ENCODE measurements around the gene TIAM1. TPM values are rescaled to one million over a fixed set of nuclear protein-coding genes. Genes with fewer than 3 reads are reported as not detected.

TIAM1 gene
- total RNA-seq, 1 experiment from 2014 or later, result 28.7 TPM

DNA sequence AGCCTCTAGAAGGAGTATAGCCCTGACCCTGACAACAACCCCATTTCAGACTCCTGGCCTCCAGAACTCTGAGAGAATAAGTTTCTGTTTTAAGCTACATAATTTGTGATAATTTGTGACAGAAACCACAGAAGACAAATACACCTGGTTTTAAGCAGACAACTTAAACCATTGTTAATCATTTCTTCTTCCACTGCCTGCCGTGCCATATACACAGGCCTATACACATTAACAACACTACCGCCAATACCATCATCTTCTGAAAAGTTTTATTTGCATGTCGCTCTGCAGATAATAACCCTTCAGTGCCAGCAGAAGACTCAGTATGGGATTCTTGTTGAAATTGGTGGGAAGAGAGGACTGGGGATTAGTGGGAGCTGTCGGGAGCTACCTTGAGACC, 265.8 kb downstream of the TIAM1 start (continued):
- TF ChIP-seq, protein P1, sequence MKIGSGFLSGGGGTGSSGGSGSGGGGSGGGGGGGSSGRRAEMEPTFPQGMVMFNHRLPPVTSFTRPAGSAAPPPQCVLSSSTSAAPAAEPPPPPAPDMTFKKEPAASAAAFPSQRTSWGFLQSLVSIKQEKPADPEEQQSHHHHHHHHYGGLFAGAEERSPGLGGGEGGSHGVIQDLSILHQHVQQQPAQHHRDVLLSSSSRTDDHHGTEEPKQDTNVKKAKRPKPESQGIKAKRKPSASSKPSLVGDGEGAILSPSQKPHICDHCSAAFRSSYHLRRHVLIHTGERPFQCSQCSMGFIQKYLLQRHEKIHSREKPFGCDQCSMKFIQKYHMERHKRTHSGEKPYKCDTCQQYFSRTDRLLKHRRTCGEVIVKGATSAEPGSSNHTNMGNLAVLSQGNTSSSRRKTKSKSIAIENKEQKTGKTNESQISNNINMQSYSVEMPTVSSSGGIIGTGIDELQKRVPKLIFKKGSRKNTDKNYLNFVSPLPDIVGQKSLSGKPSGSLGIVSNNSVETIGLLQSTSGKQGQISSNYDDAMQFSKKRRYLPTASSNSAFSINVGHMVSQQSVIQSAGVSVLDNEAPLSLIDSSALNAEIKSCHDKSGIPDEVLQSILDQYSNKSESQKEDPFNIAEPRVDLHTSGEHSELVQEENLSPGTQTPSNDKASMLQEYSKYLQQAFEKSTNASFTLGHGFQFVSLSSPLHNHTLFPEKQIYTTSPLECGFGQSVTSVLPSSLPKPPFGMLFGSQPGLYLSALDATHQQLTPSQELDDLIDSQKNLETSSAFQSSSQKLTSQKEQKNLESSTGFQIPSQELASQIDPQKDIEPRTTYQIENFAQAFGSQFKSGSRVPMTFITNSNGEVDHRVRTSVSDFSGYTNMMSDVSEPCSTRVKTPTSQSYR (CRISPR knock-in tag; IDR thresholded peaks at IDR 0.05), result no peak
- TF ChIP-seq, protein P2, sequence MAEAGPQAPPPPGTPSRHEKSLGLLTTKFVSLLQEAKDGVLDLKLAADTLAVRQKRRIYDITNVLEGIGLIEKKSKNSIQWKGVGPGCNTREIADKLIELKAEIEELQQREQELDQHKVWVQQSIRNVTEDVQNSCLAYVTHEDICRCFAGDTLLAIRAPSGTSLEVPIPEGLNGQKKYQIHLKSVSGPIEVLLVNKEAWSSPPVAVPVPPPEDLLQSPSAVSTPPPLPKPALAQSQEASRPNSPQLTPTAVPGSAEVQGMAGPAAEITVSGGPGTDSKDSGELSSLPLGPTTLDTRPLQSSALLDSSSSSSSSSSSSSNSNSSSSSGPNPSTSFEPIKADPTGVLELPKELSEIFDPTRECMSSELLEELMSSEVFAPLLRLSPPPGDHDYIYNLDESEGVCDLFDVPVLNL (CRISPR knock-in tag; IDR thresholded peaks at IDR 0.05; ENCODE audit: borderline replicate concordance, low read depth), result no peak
- TF ChIP-seq NR1H2 (CRISPR knock-in tag; IDR thresholded peaks at IDR 0.05), result no peak
- TF ChIP-seq, protein P3, sequence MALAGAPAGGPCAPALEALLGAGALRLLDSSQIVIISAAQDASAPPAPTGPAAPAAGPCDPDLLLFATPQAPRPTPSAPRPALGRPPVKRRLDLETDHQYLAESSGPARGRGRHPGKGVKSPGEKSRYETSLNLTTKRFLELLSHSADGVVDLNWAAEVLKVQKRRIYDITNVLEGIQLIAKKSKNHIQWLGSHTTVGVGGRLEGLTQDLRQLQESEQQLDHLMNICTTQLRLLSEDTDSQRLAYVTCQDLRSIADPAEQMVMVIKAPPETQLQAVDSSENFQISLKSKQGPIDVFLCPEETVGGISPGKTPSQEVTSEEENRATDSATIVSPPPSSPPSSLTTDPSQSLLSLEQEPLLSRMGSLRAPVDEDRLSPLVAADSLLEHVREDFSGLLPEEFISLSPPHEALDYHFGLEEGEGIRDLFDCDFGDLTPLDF (CRISPR knock-in tag; IDR thresholded peaks at IDR 0.05), result no peak
- no peak for TF ChIP-seq TEAD4 (CRISPR knock-in tag; IDR thresholded peaks at IDR 0.05)
- TF ChIP-seq GABPB1 (CRISPR knock-in tag; IDR thresholded peaks at IDR 0.05), result no peak
- TF ChIP-seq, protein P4, sequence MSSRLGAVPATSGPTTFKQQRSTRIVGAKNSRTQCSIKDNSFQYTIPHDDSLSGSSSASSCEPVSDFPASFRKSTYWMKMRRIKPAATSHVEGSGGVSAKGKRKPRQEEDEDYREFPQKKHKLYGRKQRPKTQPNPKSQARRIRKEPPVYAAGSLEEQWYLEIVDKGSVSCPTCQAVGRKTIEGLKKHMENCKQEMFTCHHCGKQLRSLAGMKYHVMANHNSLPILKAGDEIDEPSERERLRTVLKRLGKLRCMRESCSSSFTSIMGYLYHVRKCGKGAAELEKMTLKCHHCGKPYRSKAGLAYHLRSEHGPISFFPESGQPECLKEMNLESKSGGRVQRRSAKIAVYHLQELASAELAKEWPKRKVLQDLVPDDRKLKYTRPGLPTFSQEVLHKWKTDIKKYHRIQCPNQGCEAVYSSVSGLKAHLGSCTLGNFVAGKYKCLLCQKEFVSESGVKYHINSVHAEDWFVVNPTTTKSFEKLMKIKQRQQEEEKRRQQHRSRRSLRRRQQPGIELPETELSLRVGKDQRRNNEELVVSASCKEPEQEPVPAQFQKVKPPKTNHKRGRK (CRISPR knock-in tag; IDR thresholded peaks at IDR 0.05; ENCODE audit: borderline replicate concordance), result no peak
- no peak for TF ChIP-seq SMAD4 (CRISPR knock-in tag; IDR thresholded peaks at IDR 0.05)
- no peak for TF ChIP-seq ZNF396 (CRISPR knock-in tag; IDR thresholded peaks at IDR 0.05; ENCODE audit: borderline replicate concordance)
- TF ChIP-seq, protein P5, sequence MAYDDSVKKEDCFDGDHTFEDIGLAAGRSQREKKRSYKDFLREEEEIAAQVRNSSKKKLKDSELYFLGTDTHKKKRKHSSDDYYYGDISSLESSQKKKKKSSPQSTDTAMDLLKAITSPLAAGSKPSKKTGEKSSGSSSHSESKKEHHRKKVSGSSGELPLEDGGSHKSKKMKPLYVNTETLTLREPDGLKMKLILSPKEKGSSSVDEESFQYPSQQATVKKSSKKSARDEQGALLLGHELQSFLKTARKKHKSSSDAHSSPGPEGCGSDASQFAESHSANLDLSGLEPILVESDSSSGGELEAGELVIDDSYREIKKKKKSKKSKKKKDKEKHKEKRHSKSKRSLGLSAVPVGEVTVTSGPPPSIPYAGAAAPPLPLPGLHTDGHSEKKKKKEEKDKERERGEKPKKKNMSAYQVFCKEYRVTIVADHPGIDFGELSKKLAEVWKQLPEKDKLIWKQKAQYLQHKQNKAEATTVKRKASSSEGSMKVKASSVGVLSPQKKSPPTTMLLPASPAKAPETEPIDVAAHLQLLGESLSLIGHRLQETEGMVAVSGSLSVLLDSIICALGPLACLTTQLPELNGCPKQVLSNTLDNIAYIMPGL (CRISPR knock-in tag; IDR thresholded peaks at IDR 0.05), result no peak
- TF ChIP-seq, protein P6, sequence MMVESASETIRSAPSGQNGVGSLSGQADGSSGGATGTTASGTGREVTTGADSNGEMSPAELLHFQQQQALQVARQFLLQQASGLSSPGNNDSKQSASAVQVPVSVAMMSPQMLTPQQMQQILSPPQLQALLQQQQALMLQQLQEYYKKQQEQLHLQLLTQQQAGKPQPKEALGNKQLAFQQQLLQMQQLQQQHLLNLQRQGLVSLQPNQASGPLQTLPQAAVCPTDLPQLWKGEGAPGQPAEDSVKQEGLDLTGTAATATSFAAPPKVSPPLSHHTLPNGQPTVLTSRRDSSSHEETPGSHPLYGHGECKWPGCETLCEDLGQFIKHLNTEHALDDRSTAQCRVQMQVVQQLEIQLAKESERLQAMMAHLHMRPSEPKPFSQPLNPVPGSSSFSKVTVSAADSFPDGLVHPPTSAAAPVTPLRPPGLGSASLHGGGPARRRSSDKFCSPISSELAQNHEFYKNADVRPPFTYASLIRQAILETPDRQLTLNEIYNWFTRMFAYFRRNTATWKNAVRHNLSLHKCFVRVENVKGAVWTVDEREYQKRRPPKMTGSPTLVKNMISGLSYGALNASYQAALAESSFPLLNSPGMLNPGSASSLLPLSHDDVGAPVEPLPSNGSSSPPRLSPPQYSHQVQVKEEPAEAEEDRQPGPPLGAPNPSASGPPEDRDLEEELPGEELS (CRISPR knock-in tag; IDR thresholded peaks at IDR 0.05), result no peak
- TF ChIP-seq JAZF1 (CRISPR knock-in tag; IDR thresholded peaks at IDR 0.05), result no peak
- no peak for TF ChIP-seq FOXP1 (CRISPR knock-in tag; IDR thresholded peaks at IDR 0.05; ENCODE audit: borderline replicate concordance)

DNA sequence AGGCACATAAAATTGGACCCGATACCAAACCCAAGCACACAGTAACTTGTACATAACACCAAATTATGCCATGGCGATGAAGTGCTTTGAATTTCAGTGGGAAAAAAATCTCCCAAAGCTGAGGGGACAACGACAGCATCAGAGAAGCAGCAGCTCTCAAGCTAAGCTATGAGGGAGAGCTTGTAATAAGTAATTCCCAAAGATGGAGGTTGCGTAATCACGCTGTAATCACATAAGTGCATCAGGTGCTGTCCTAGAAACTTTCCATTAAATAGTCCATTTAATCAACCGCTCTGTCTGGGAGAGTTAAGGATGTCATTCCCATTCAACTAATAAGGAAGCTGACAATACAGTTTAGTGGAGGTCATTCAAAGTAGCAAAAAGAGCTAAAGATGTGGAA, 268.2 kb downstream of the TIAM1 start:
- CTCF ChIA-PET, result no interaction called here
- Mint-ChIP-seq H3K27me3 (ENCODE audit: low read depth) (no peaks in the 10 kb centered on the region), H3K36me3 (no peaks in the 10 kb centered on the region), H3K4me3 (no peak overlapping the region), H3K4me1 (peaks cover 3% of the 10 kb centered on the region; the same call in 1 of the 2 replicates), H3K9me3 (peaks cover 12% of the 10 kb centered on the region; the same call in 1 of the 2 replicates), H3K27ac (no peak overlapping the region)
- POLR2A ChIA-PET, result no interaction called here
- DNase-seq (ENCODE audit: low spot score) (no peak), ATAC-seq (no peak)
- TF ChIP-seq, protein P7, sequence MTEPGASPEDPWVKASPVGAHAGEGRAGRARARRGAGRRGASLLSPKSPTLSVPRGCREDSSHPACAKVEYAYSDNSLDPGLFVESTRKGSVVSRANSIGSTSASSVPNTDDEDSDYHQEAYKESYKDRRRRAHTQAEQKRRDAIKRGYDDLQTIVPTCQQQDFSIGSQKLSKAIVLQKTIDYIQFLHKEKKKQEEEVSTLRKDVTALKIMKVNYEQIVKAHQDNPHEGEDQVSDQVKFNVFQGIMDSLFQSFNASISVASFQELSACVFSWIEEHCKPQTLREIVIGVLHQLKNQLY (CRISPR knock-in tag; IDR thresholded peaks at IDR 0.05), result no peak
- no peak for TF ChIP-seq GRHL2 (CRISPR knock-in tag; IDR thresholded peaks at IDR 0.05; ENCODE audit: insufficient replicate concordance, severe bottlenecking)
- TF ChIP-seq, protein P4 (CRISPR knock-in tag; IDR thresholded peaks at IDR 0.05; ENCODE audit: borderline replicate concordance), result no peak
- no peak for TF ChIP-seq MYBL2 (CRISPR knock-in tag; IDR thresholded peaks at IDR 0.05)
- TF ChIP-seq ZNF232 (CRISPR knock-in tag; IDR thresholded peaks at IDR 0.05), result no peak
- TF ChIP-seq ETV6 (CRISPR knock-in tag; IDR thresholded peaks at IDR 0.05), result no peak
- TF ChIP-seq, protein P8, sequence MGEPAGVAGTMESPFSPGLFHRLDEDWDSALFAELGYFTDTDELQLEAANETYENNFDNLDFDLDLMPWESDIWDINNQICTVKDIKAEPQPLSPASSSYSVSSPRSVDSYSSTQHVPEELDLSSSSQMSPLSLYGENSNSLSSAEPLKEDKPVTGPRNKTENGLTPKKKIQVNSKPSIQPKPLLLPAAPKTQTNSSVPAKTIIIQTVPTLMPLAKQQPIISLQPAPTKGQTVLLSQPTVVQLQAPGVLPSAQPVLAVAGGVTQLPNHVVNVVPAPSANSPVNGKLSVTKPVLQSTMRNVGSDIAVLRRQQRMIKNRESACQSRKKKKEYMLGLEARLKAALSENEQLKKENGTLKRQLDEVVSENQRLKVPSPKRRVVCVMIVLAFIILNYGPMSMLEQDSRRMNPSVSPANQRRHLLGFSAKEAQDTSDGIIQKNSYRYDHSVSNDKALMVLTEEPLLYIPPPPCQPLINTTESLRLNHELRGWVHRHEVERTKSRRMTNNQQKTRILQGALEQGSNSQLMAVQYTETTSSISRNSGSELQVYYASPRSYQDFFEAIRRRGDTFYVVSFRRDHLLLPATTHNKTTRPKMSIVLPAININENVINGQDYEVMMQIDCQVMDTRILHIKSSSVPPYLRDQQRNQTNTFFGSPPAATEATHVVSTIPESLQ (CRISPR knock-in tag; IDR thresholded peaks at IDR 0.05), result no peak
- TF ChIP-seq, protein P3 (CRISPR knock-in tag; IDR thresholded peaks at IDR 0.05), result no peak

All from WTC11 (cell line).